GM12878 (cell line): ENCODE results near the gene MT1B. TPM values are rescaled to one million over a fixed set of nuclear protein-coding genes. Genes with fewer than 3 reads are reported as not detected.

Experiments used
- ATAC-seq: fragments of 200-7000 bp; cut with Tn5 transposase; 3 replicates; pipeline ENCODE4 v1.9.1; 2020; ENCODE audit warnings: mild to moderate bottlenecking, moderate library complexity
- BruUV-seq: library from RNA; stranded (reverse); fragments of 400-500 nt; replicated peaks from 2 replicates; lab custom pipeline; 2021; lab: Mats Ljungman, UMichigan
- CTCF ChIA-PET: fragments of 300-600 bp; sonication (Branson Sonifier 250); formaldehyde crosslinking; extraction: SDS; loops from one replicate; lab custom pipeline; 2021; ENCODE audit warnings: inconsistent platforms; lab: Yijun Ruan, JAX
- POLR2A ChIA-PET: fragments of 350-600 bp; formaldehyde crosslinking; extraction: SDS; loops from one replicate; lab custom pipeline; 2021; ENCODE audit warnings: inconsistent platforms; lab: Charles Lee
- RAD21 ChIA-PET: fragments of 300-600 bp; sonication (Branson Sonifier 250); formaldehyde crosslinking; loops from one replicate; lab custom pipeline; 2023; ENCODE audit warnings: antibody characterized with exemption; ENCODE audit not compliant: unreplicated experiment; lab: Charles Lee
- SMC1A ChIA-PET: fragments of 300-600 bp; sonication (Branson Sonifier 250); formaldehyde crosslinking; loops from one replicate; lab custom pipeline; 2023; ENCODE audit not compliant: unreplicated experiment, uncharacterized antibody; lab: Charles Lee
- DNase-seq: peaks from one replicate; pipeline ENCODE4 v3.0.0-alpha.2; 2011; ENCODE audit warnings: low read depth, low spot score
- FAIRE-seq: peaks from 3 replicates; lab custom pipeline; 2011; peaks lifted over from hg19 to GRCh38; lab: Jason Lieb, UNC
- H2AFZ ChIP-seq: 2 replicates; pipeline ENCODE4 v1.6.0; 2011; ENCODE audit warnings: low read depth, low read length, control low read depth; ENCODE audit not compliant: control insufficient read depth
- H3K27ac ChIP-seq: 2 replicates; pipeline ENCODE4 v1.5.1; 2011; ENCODE audit warnings: control low read depth; ENCODE audit not compliant: control insufficient read depth, insufficient read depth
- H3K27me3 ChIP-seq, 2 experiments: replicated peaks in 1 of 2; 2 replicates each; pipeline versions ENCODE4 v1.6.0 to v1.6.1; 2011; ENCODE audit warnings: low read length in 1 of 2; ENCODE audit not compliant: control insufficient read depth in 2 of 2, insufficient read depth in 2 of 2
- H3K36me3 ChIP-seq, 2 experiments: 2 replicates each; pipeline ENCODE4 v1.5.1; 2011; ENCODE audit warnings: low read length in 1 of 2; ENCODE audit not compliant: control insufficient read depth in 2 of 2, insufficient read depth in 2 of 2
- H3K4me1 ChIP-seq: 2 replicates; pipeline ENCODE4 v1.6.1; 2011; ENCODE audit warnings: mild to moderate bottlenecking, low read length, moderate library complexity, mixed read lengths; ENCODE audit not compliant: control insufficient read depth, insufficient read depth
- H3K4me2 ChIP-seq: 2 replicates; pipeline ENCODE4 v1.6.0; 2011; ENCODE audit warnings: control low read depth; ENCODE audit not compliant: control insufficient read depth, insufficient read depth
- H3K4me3 ChIP-seq: fragments of 200-600 bp; sonication (generic); 2 replicates; pipeline ENCODE4 v1.5.1; 2016
- H3K79me2 ChIP-seq: 2 replicates; pipeline ENCODE4 v1.6.0; 2011; ENCODE audit warnings: low read length; ENCODE audit not compliant: control insufficient read depth, insufficient read depth
- H3K9ac ChIP-seq: 2 replicates; pipeline ENCODE4 v1.8.0; 2011; ENCODE audit warnings: low read length, control low read depth, mixed read lengths; ENCODE audit not compliant: control insufficient read depth, insufficient read depth
- H3K9me3 ChIP-seq: replicated peaks from 3 replicates; pipeline ENCODE4 v1.5.1; 2011; ENCODE audit warnings: mild to moderate bottlenecking, low read length; ENCODE audit not compliant: control insufficient read depth, insufficient read depth
- H4K20me1 ChIP-seq: 2 replicates; pipeline ENCODE4 v1.6.0; 2011; ENCODE audit not compliant: control insufficient read depth, insufficient read depth
- ASH2L ChIP-seq: fragments of 300-600, 200-600 bp; sonication (generic); IDR thresholded peaks from 2 replicates; pipeline ENCODE4 v1.6.1; 2017; ENCODE audit warnings: low read depth, mild to moderate bottlenecking, borderline replicate concordance
- EED ChIP-seq: sonication (generic); IDR thresholded peaks from 2 replicates; pipeline ENCODE4 v1.6.1; 2016; ENCODE audit warnings: antibody characterized with exemption, low read depth
- FOXK2 ChIP-seq: fragments of 450-650 bp; IDR thresholded peaks from 2 replicates; pipeline ENCODE4 v1.6.1; 2017; ENCODE audit warnings: mild to moderate bottlenecking, moderate library complexity
- IRF4 ChIP-seq: IDR thresholded peaks from 2 replicates; pipeline ENCODE4 v1.6.1; 2011; ENCODE audit warnings: low read depth, low read length
- MXI1 ChIP-seq: fragments of 150-350 bp; IDR thresholded peaks from 2 replicates; pipeline ENCODE4 v1.6.1; 2011; ENCODE audit warnings: low read depth, mild to moderate bottlenecking, inconsistent platforms, low read length, improper control_type of control experiment
- NFYB ChIP-seq: IDR thresholded peaks from 2 replicates; pipeline ENCODE4 v1.6.1; 2011; ENCODE audit warnings: low read depth, mild to moderate bottlenecking, low read length, improper control_type of control experiment, moderate library complexity; ENCODE audit not compliant: insufficient read depth
- SIN3A ChIP-seq: IDR thresholded peaks from 2 replicates; pipeline ENCODE4 v1.6.1; 2012; ENCODE audit warnings: low read depth, low read length, improper control_type of control experiment
- SIX5 ChIP-seq: IDR thresholded peaks from 2 replicates; pipeline ENCODE4 v1.6.1; 2011; ENCODE audit warnings: mild to moderate bottlenecking, low read depth, low read length, moderate library complexity; ENCODE audit not compliant: severe bottlenecking
- WGBS: methylation state at CpG from one replicate; pipeline ENCODE4 v1.1.6; 2016; ENCODE audit warnings: low lambda C conversion rate; ENCODE audit not compliant: insufficient replicate concordance, insufficient coverage; ENCODE audit errors: missing lambda C conversion rate; 5-methylcytosine and 5-hydroxymethylcytosine counted together
- in situ Hi-C: fragments of 300-500 bp; cut with MboI; formaldehyde crosslinking; loops from 9 replicates; pipeline ENCODE4 v1.14.3; 2018; ENCODE audit warnings: mixed read lengths
- intact Hi-C: fragments of 100-400 bp; cut with micrococcal nuclease; formaldehyde crosslinking; loops from one replicate; pipeline ENCODE4 v1.14.2; 2022; ENCODE audit not compliant: unreplicated experiment
- polyA plus RNA-seq, 11 experiments: library from polyadenylated mRNA; depleted of rRNA in 4 of 11; unstranded in 6 of 11; stranded (reverse) in 5 of 11; fragments of >200 nt; fragmentation: Nextera tagmentation in 4 of 11; fragmentation: Illumina TruSeq in 1 of 11; extraction: Ambion mirVana in 4 of 11; extraction: Trizol in 1 of 11; gene quantifications; 1 replicate in 1 of 11; 2 replicates in 10 of 11; pipeline versions ENCODE4 v1.2.1 to v1.2.3, GENCODE V29; 2011 to 2016; ENCODE audit warnings: inconsistent platforms in 2 of 11, missing spikeins in 2 of 11, low read depth in 1 of 11
- total RNA-seq, 4 experiments: library from RNA; depleted of rRNA in 3 of 4; stranded (reverse); fragments of >200 nt in 3 of 4; fragmentation: Illumina TruSeq in 1 of 4; extraction: Trizol in 1 of 4; gene quantifications; 2 replicates each; pipeline versions ENCODE4 v1.2.1 to v1.2.3, GENCODE V29; 2013 to 2021
- TF ChIP-seq, protein P1 (sequence below): fragments of 450-650 bp; IDR thresholded peaks from 2 replicates; pipeline ENCODE4 v1.6.1; 2018; ENCODE audit warnings: mild to moderate bottlenecking, low read depth, moderate library complexity; ENCODE audit not compliant: partially characterized antibody
- TF ChIP-seq, protein P2 (sequence below): fragments of 450-650 bp; IDR thresholded peaks from 2 replicates; pipeline ENCODE4 v1.6.1; 2017; ENCODE audit warnings: borderline replicate concordance
- TF ChIP-seq, protein P3 (sequence below): fragments of 450-650 bp; IDR thresholded peaks from 2 replicates; pipeline ENCODE4 v1.6.1; 2017; ENCODE audit warnings: mild to moderate bottlenecking, low read depth, inconsistent platforms; ENCODE audit not compliant: poor library complexity, severe bottlenecking
- TF ChIP-seq, protein P4 (sequence below): fragments of 450-650 bp; IDR thresholded peaks from 2 replicates; pipeline ENCODE4 v1.6.1; 2016; ENCODE audit warnings: mild to moderate bottlenecking
- TF ChIP-seq, protein P5 (sequence below): fragments of 450-650 bp; IDR thresholded peaks from 2 replicates; pipeline ENCODE4 v1.6.1; 2017; ENCODE audit warnings: low read depth, mild to moderate bottlenecking, moderate library complexity

Gene MT1B
- total and polyA plus RNA-seq, 10 of the 15 experiments (the other 5 are each of a cell fraction or from before 2014, with no cell fraction given): not detected

DNA sequence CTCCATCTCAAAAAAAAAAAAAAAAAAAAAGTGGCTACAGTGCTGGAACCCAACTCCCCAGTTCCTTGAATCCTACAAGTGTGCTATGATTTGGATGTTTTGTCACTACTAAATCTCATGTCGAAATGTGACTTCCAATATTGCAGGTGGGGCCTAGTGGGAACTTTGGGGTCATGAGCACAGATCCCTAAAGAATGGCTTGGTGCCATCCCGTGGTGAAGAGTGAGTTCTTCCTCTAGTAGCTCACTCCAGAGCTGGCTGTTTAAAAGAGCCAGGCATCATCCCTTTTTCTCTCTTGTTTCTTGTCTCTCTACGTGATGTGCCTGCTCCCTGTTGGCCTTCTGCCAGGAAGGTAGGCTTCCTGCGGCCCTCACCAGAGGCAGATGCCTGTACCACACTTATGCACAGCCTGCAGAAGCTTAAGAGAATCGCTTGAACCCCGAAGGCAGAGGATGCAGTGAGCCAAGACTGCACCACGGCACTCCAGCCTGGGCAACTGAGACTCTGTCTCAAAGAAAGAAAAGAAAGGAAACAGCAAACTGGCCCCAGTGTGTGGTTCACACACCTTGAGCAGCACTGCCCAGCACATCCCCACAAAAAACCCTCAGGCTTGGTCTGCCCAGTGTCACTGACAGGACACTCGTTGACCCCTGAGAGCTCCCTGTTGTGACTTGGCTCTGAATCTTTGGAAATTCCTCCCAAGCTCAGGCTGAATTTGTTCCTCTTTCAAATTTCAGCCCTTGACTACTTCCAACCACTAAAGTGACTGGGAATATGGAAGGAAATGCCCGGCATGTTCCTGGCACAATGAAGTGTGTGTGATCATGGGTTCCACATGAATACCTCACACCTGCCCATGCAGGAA lies 23.0 kb upstream of the MT1B start:
- in situ Hi-C loops (no loop called here), intact Hi-C loops (no loop called here)
- Histone ChIP-seq H3K4me1 (peaks cover 17% of the 10 kb centered on the region), H2AFZ (no peak overlapping the region), H3K4me2 (no peak overlapping the region), H4K20me1 (no peaks in the 10 kb centered on the region), H3K79me2 (no peaks in the 10 kb centered on the region), H3K27me3 (peaks cover 2 to 18% of the 10 kb centered on the region in 2 experiments), H3K9me3 (no peaks in the 10 kb centered on the region), H3K27ac (no peak overlapping the region), H3K36me3 (no peaks in the 10 kb centered on the region), H3K9ac (no peak overlapping the region), H3K4me3 (no peak overlapping the region)
- ATAC-seq: no peak
- ChIA-PET POLR2A (no interaction called here), SMC1A (interaction anchor here (1.0 to 1.1 kb wide), 2 partner anchors 19 to 25 kb away, joined by 3 to 6 read pairs; no protein-coding TSS in a partner anchor), CTCF (interaction anchor here (1.4 to 3.1 kb wide), 2 partner anchors 25 to 28 kb away, joined by 4 to 14 read pairs; no protein-coding TSS in a partner anchor), RAD21 (interaction anchor here (1.4 to 2.7 kb wide), 2 partner anchors 19 to 73 kb away, joined by 3 to 23 read pairs; partner anchors contain the start of gene MT2A)
- no peak for DNase-seq
- no peak for FAIRE-seq
- WGBS: 65% methylated on average over 8 of the region's 9 CpGs
- BruUV-seq: no TSS peak
- TF ChIP-seq ASH2L (no peak), SIN3A (no peak), MXI1 (no peak), NFYB (no peak), FOXK2 (no peak), IRF4 (no peak), EED (no peak), SIX5 (no peak)
- TF ChIP-seq, protein P1, sequence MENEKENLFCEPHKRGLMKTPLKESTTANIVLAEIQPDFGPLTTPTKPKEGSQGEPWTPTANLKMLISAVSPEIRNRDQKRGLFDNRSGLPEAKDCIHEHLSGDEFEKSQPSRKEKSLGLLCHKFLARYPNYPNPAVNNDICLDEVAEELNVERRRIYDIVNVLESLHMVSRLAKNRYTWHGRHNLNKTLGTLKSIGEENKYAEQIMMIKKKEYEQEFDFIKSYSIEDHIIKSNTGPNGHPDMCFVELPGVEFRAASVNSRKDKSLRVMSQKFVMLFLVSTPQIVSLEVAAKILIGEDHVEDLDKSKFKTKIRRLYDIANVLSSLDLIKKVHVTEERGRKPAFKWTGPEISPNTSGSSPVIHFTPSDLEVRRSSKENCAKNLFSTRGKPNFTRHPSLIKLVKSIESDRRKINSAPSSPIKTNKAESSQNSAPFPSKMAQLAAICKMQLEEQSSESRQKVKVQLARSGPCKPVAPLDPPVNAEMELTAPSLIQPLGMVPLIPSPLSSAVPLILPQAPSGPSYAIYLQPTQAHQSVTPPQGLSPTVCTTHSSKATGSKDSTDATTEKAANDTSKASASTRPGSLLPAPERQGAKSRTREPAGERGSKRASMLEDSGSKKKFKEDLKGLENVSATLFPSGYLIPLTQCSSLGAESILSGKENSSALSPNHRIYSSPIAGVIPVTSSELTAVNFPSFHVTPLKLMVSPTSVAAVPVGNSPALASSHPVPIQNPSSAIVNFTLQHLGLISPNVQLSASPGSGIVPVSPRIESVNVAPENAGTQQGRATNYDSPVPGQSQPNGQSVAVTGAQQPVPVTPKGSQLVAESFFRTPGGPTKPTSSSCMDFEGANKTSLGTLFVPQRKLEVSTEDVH: no peak
- TF ChIP-seq, protein P2, sequence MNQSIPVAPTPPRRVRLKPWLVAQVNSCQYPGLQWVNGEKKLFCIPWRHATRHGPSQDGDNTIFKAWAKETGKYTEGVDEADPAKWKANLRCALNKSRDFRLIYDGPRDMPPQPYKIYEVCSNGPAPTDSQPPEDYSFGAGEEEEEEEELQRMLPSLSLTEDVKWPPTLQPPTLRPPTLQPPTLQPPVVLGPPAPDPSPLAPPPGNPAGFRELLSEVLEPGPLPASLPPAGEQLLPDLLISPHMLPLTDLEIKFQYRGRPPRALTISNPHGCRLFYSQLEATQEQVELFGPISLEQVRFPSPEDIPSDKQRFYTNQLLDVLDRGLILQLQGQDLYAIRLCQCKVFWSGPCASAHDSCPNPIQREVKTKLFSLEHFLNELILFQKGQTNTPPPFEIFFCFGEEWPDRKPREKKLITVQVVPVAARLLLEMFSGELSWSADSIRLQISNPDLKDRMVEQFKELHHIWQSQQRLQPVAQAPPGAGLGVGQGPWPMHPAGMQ: no peak
- TF ChIP-seq, protein P3, sequence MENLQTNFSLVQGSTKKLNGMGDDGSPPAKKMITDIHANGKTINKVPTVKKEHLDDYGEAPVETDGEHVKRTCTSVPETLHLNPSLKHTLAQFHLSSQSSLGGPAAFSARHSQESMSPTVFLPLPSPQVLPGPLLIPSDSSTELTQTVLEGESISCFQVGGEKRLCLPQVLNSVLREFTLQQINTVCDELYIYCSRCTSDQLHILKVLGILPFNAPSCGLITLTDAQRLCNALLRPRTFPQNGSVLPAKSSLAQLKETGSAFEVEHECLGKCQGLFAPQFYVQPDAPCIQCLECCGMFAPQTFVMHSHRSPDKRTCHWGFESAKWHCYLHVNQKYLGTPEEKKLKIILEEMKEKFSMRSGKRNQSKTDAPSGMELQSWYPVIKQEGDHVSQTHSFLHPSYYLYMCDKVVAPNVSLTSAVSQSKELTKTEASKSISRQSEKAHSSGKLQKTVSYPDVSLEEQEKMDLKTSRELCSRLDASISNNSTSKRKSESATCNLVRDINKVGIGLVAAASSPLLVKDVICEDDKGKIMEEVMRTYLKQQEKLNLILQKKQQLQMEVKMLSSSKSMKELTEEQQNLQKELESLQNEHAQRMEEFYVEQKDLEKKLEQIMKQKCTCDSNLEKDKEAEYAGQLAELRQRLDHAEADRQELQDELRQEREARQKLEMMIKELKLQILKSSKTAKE: no peak
- TF ChIP-seq, protein P4, sequence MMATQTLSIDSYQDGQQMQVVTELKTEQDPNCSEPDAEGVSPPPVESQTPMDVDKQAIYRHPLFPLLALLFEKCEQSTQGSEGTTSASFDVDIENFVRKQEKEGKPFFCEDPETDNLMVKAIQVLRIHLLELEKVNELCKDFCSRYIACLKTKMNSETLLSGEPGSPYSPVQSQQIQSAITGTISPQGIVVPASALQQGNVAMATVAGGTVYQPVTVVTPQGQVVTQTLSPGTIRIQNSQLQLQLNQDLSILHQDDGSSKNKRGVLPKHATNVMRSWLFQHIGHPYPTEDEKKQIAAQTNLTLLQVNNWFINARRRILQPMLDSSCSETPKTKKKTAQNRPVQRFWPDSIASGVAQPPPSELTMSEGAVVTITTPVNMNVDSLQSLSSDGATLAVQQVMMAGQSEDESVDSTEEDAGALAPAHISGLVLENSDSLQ: no peak
- TF ChIP-seq, protein P5, sequence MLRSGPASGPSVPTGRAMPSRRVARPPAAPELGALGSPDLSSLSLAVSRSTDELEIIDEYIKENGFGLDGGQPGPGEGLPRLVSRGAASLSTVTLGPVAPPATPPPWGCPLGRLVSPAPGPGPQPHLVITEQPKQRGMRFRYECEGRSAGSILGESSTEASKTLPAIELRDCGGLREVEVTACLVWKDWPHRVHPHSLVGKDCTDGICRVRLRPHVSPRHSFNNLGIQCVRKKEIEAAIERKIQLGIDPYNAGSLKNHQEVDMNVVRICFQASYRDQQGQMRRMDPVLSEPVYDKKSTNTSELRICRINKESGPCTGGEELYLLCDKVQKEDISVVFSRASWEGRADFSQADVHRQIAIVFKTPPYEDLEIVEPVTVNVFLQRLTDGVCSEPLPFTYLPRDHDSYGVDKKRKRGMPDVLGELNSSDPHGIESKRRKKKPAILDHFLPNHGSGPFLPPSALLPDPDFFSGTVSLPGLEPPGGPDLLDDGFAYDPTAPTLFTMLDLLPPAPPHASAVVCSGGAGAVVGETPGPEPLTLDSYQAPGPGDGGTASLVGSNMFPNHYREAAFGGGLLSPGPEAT: no peak
